Endothelial cell of umbilical vein (primary cell): ENCODE measurements around the gene GAD2. TPM values are rescaled to one million over a fixed set of nuclear protein-coding genes. Genes with fewer than 3 reads are reported as not detected.

Experiments
- BruUV-seq: library from RNA; stranded (reverse); fragments of 400-500 nt; replicated peaks from 2 replicates; lab custom pipeline; 2021; lab: Mats Ljungman, UMichigan
- CTCF ChIA-PET: fragments of 300-600, 350-600 bp; sonication (Branson Sonifier 250); formaldehyde crosslinking; loops from one replicate; lab custom pipeline; 2021; ENCODE audit warnings: antibody characterized with exemption, inconsistent platforms; lab: Charles Lee
- POLR2A ChIA-PET: fragments of 300-600, 350-600 bp; sonication (Branson Sonifier 250); formaldehyde crosslinking; loops from one replicate; lab custom pipeline; 2021; ENCODE audit warnings: antibody characterized with exemption, inconsistent platforms; lab: Charles Lee
- DNase-seq: peaks from one replicate; pipeline ENCODE4 v3.0.0-alpha.2; 2011; ENCODE audit warnings: low read depth, low spot score
- FAIRE-seq: peaks from 2 replicates; lab custom pipeline; 2011; peaks lifted over from hg19 to GRCh38; lab: Jason Lieb, UNC
- H2AFZ ChIP-seq: 2 replicates; pipeline ENCODE4 v1.6.0; 2012; ENCODE audit warnings: low read depth, low read length, control low read depth, inconsistent platforms
- H3K27ac ChIP-seq: 2 replicates; pipeline ENCODE4 v1.5.1; 2011; ENCODE audit warnings: low read depth, mild to moderate bottlenecking, control low read depth, low read length, moderate library complexity; ENCODE audit not compliant: insufficient read depth
- H3K27me3 ChIP-seq, 2 experiments: 2 replicates each; pipeline versions ENCODE4 v1.6.0 to v1.6.1; 2011; ENCODE audit warnings: low read length in 2 of 2, mixed read lengths in 1 of 2; ENCODE audit not compliant: control insufficient read depth in 2 of 2, insufficient read depth in 2 of 2
- H3K36me3 ChIP-seq, 2 experiments: 2 replicates in 1 of 2; 3 replicates in 1 of 2; pipeline ENCODE4 v1.5.1; 2011; ENCODE audit warnings: low read length in 2 of 2, mild to moderate bottlenecking in 1 of 2, moderate library complexity in 1 of 2; ENCODE audit not compliant: control insufficient read depth in 2 of 2, insufficient read depth in 2 of 2; ENCODE audit errors: extremely low read depth in 1 of 2
- H3K4me1 ChIP-seq: 3 replicates; pipeline ENCODE4 v1.5.1; 2011; ENCODE audit warnings: mild to moderate bottlenecking, low read length; ENCODE audit not compliant: control insufficient read depth, insufficient read depth; ENCODE audit errors: extremely low read depth
- H3K4me2 ChIP-seq: 2 replicates; pipeline ENCODE4 v1.6.1; 2011; ENCODE audit warnings: low read length, control low read depth, mixed read lengths; ENCODE audit not compliant: insufficient read depth
- H3K4me3 ChIP-seq, 3 experiments: fragments of 200-600 bp in 1 of 3; sonication (generic), shearing (Covaris generic) in 1 of 3; replicated peaks in 1 of 3; 2 replicates each; pipeline ENCODE4 v1.5.1; 2011 to 2016; ENCODE audit warnings: control low read depth in 3 of 3, low read length in 3 of 3, mild to moderate bottlenecking in 2 of 3, inconsistent platforms in 1 of 3, low read depth in 1 of 3, moderate library complexity in 1 of 3; ENCODE audit not compliant: insufficient read depth in 1 of 3
- H3K79me2 ChIP-seq: 2 replicates; pipeline ENCODE4 v1.6.0; 2012; ENCODE audit warnings: low read length, inconsistent platforms; ENCODE audit not compliant: control insufficient read depth, insufficient read depth
- H3K9ac ChIP-seq: replicated peaks from 2 replicates; pipeline ENCODE3; 2011; ENCODE audit warnings: low read length, control low read depth; ENCODE audit not compliant: insufficient read depth; ENCODE audit errors: extremely low read depth
- H3K9me1 ChIP-seq: replicated peaks from 3 replicates; pipeline ENCODE4 v1.6.0; 2011; ENCODE audit warnings: mild to moderate bottlenecking, low read length; ENCODE audit not compliant: control insufficient read depth, insufficient read depth; ENCODE audit errors: extremely low read depth
- H3K9me3 ChIP-seq: replicated peaks from 2 replicates; pipeline ENCODE4 v1.5.1; 2012; ENCODE audit warnings: low read length, inconsistent platforms; ENCODE audit not compliant: control insufficient read depth, insufficient read depth
- H4K20me1 ChIP-seq: replicated peaks from 2 replicates; pipeline ENCODE3; 2011; ENCODE audit warnings: mild to moderate bottlenecking, low read length; ENCODE audit not compliant: control insufficient read depth, insufficient read depth; ENCODE audit errors: extremely low read depth
- EZH2 ChIP-seq: IDR thresholded peaks from 2 replicates; pipeline ENCODE4 v1.6.1; 2012; ENCODE audit warnings: borderline replicate concordance, low read depth, mild to moderate bottlenecking, moderate library complexity, low read length, inconsistent platforms; ENCODE audit not compliant: severe bottlenecking
- FOS ChIP-seq: IDR thresholded peaks from 2 replicates; pipeline ENCODE4 v1.6.1; 2011; ENCODE audit warnings: mild to moderate bottlenecking, low read length, moderate library complexity, borderline replicate concordance; ENCODE audit not compliant: insufficient read depth
- GATA2 ChIP-seq: IDR thresholded peaks from 2 replicates; pipeline ENCODE4 v1.7.0; 2011; ENCODE audit warnings: low read depth, mild to moderate bottlenecking, moderate library complexity, mixed read lengths, low read length; ENCODE audit not compliant: insufficient read length, insufficient read depth
- JUN ChIP-seq: IDR thresholded peaks from 2 replicates; pipeline ENCODE4 v1.6.1; 2011; ENCODE audit warnings: borderline replicate concordance, low read depth; ENCODE audit not compliant: insufficient read length, insufficient read depth
- MYC ChIP-seq: IDR thresholded peaks from one replicate; pipeline ENCODE4 v1.6.1; 2011; ENCODE audit warnings: mild to moderate bottlenecking, low read depth, low read length
- POLR2A ChIP-seq: IDR thresholded peaks from 2 replicates; pipeline ENCODE4 v1.6.1; 2012; ENCODE audit warnings: low read depth, mild to moderate bottlenecking, control low read depth, low read length
- POLR2AphosphoS5 ChIP-seq: IDR thresholded peaks from 2 replicates; pipeline ENCODE4 v1.6.1; 2012; ENCODE audit warnings: low read depth, mild to moderate bottlenecking, control low read depth, low read length, moderate library complexity; ENCODE audit not compliant: insufficient read depth
- dilution Hi-C: fragments of 300-500 bp; cut with MboI; formaldehyde crosslinking; loops from one replicate; pipeline ENCODE4 v1.15.0; 2019; ENCODE audit warnings: low sequenced_read_pairs; ENCODE audit not compliant: extremely low pct_ligation_motif_present
- intact Hi-C: fragments of 100-400 bp; cut with micrococcal nuclease; formaldehyde crosslinking; loops from one replicate; pipeline ENCODE4 v1.10.0; 2022
- polyA plus RNA-seq, 4 experiments: library from polyadenylated mRNA; depleted of rRNA in 3 of 4; stranded (reverse) in 3 of 4; unstranded in 1 of 4; fragments of >200 nt; gene quantifications; 2 replicates each; pipeline versions ENCODE4 v1.2.1 to v1.2.3, GENCODE V29; 2011 to 2012; ENCODE audit warnings: missing spikeins in 1 of 4
- total RNA-seq: library from RNA; stranded (reverse); gene quantifications from 2 replicates; pipeline ENCODE4 v1.2.3, GENCODE V29; 2021
- TF ChIP-seq, protein P1 (sequence below), 2 donors: IDR thresholded peaks; 1 replicate in 1 of 2; 2 replicates in 1 of 2; pipeline ENCODE4 v1.5.1; 2011; ENCODE audit warnings: low read length in 2 of 2, mild to moderate bottlenecking in 2 of 2, moderate library complexity in 2 of 2, control low read depth in 1 of 2, inconsistent platforms in 1 of 2, low read depth in 1 of 2; ENCODE audit not compliant: insufficient read depth in 1 of 2; ENCODE audit errors: extremely low read depth in 1 of 2
- TF ChIP-seq, protein P2 (sequence below): IDR thresholded peaks from 2 replicates; pipeline ENCODE4 v1.6.1; 2011; ENCODE audit not compliant: insufficient read depth, insufficient read length

GAD2 gene
- total and polyA plus RNA-seq, 2 donors (not counting 3 experiments of a cell fraction or from before 2014, with no cell fraction given): not detected

DNA sequence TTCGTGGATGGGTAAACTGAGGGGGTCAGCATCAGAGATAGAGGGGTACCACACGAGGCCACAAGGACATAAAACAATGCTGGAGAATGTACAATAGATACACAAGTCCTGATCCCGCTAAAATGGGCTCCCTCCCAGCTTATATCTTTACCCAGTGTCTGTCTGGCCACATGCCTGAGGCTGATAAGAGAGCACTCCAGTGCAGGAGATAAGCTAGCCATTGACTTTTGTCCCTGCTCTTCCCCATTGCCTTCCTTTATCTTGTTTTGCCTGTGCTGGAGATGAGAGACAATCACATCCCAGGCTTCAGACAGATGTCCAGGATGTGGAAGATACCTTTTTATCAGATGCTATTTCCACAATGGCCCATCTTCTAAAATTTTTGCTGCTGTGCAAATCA, 6.0 kb downstream of the GAD2 start:
- Histone ChIP-seq H3K4me2 (no peak overlapping the region), H3K79me2 (no peaks in the 10 kb centered on the region), H3K4me3 (no peak overlapping the region), H3K9ac (no peak overlapping the region), H2AFZ (no peak overlapping the region), H3K4me1 (no peaks in the 10 kb centered on the region), H3K27ac (no peak overlapping the region), H3K27me3 (peaks cover 6 to 16% of the 10 kb centered on the region in 2 experiments), H3K9me1 (no peaks in the 10 kb centered on the region), H3K9me3 (no peaks in the 10 kb centered on the region), H3K36me3 (no peaks in the 10 kb centered on the region), H4K20me1 (no peaks in the 10 kb centered on the region)
- dilution Hi-C loops (no loop called here), intact Hi-C loops (no loop called here)
- no peak for TF ChIP-seq JUN
- TF ChIP-seq, protein P1, sequence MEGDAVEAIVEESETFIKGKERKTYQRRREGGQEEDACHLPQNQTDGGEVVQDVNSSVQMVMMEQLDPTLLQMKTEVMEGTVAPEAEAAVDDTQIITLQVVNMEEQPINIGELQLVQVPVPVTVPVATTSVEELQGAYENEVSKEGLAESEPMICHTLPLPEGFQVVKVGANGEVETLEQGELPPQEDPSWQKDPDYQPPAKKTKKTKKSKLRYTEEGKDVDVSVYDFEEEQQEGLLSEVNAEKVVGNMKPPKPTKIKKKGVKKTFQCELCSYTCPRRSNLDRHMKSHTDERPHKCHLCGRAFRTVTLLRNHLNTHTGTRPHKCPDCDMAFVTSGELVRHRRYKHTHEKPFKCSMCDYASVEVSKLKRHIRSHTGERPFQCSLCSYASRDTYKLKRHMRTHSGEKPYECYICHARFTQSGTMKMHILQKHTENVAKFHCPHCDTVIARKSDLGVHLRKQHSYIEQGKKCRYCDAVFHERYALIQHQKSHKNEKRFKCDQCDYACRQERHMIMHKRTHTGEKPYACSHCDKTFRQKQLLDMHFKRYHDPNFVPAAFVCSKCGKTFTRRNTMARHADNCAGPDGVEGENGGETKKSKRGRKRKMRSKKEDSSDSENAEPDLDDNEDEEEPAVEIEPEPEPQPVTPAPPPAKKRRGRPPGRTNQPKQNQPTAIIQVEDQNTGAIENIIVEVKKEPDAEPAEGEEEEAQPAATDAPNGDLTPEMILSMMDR (IDR thresholded peaks at IDR 0.05; ENCODE audit: extremely low read depth in 1 of 2, insufficient read depth in 1 of 2, low read depth in 1 of 2, low read length in 2 of 2): no peak
- no peak for TF ChIP-seq POLR2AphosphoS5
- no peak for TF ChIP-seq FOS
- no peak for TF ChIP-seq GATA2
- no peak for TF ChIP-seq POLR2A
- no peak for TF ChIP-seq MYC
- TF ChIP-seq, protein P2, sequence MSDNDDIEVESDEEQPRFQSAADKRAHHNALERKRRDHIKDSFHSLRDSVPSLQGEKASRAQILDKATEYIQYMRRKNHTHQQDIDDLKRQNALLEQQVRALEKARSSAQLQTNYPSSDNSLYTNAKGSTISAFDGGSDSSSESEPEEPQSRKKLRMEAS: no peak
- no peak for TF ChIP-seq EZH2
- BruUV-seq: no TSS peak
- ChIA-PET POLR2A (no interaction called here), CTCF (no interaction called here)
- no peak for DNase-seq
- FAIRE-seq: no peak
